Measurements from ENCODE around the gene DHPS.

- TF ChIP-seq, protein P1, sequence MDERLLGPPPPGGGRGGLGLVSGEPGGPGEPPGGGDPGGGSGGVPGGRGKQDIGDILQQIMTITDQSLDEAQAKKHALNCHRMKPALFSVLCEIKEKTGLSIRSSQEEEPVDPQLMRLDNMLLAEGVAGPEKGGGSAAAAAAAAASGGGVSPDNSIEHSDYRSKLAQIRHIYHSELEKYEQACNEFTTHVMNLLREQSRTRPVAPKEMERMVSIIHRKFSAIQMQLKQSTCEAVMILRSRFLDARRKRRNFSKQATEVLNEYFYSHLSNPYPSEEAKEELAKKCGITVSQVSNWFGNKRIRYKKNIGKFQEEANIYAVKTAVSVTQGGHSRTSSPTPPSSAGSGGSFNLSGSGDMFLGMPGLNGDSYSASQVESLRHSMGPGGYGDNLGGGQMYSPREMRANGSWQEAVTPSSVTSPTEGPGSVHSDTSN (CRISPR knock-in tag; IDR thresholded peaks at IDR 0.05), result no peak
- TF ChIP-seq ZSCAN29 (CRISPR knock-in tag; conservative IDR thresholded peaks at IDR 0.05) (no peak), TARDBP (CRISPR knock-in tag; IDR thresholded peaks at IDR 0.05) (no peak), ELF1 (CRISPR knock-in tag; IDR thresholded peaks at IDR 0.05) (no peak), NONO (IDR thresholded peaks at IDR 0.05) (no peak), NONO (CRISPR knock-in tag; conservative IDR thresholded peaks at IDR 0.05) (no peak)
- TF ChIP-seq, protein P2, sequence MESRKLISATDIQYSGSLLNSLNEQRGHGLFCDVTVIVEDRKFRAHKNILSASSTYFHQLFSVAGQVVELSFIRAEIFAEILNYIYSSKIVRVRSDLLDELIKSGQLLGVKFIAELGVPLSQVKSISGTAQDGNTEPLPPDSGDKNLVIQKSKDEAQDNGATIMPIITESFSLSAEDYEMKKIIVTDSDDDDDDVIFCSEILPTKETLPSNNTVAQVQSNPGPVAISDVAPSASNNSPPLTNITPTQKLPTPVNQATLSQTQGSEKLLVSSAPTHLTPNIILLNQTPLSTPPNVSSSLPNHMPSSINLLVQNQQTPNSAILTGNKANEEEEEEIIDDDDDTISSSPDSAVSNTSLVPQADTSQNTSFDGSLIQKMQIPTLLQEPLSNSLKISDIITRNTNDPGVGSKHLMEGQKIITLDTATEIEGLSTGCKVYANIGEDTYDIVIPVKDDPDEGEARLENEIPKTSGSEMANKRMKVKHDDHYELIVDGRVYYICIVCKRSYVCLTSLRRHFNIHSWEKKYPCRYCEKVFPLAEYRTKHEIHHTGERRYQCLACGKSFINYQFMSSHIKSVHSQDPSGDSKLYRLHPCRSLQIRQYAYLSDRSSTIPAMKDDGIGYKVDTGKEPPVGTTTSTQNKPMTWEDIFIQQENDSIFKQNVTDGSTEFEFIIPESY (CRISPR knock-in tag; IDR thresholded peaks at IDR 0.05), result no peak
These were observed 35.1 kb downstream of the DHPS start for GRCh38 chr19:12646551-12646950.
